DMS153 treated with DMSO at 0.1 percent for 48 hours (cell line): ENCODE data around the gene SLC16A6.
"Not testable (repeated sequence)": the region's sequence is repeated elsewhere in the genome, so short reads cannot be mapped to it uniquely, and the experiment has no call there.

Experiments
- DNase-seq: peaks from one replicate; lab custom pipeline; 2025; ENCODE audit not compliant: unreplicated experiment; lab: John Stamatoyannopoulos, UW

SLC16A6 gene

GRCh38 chr17:68314916-68315535 lies 24.1 kb upstream of the SLC16A6 start:
- no peak for DNase-seq

GRCh38 chr17:68310152-68310551 lies 19.2 kb upstream of the SLC16A6 start:
- no peak for DNase-seq

- DNase-seq: not testable (repeated sequence)
Observed at GRCh38 chr17:68309066-68309670, 18.2 kb upstream of the SLC16A6 start.

- not testable (repeated sequence) for DNase-seq
Observed at GRCh38 chr17:68308486-68308885, 17.6 kb upstream of the SLC16A6 start.

- DNase-seq: no peak
Observed at GRCh38 chr17:68307443-68307842, 16.5 kb upstream of the SLC16A6 start.

GRCh38 chr17:68306819-68307218 lies 15.9 kb upstream of the SLC16A6 start:
- DNase-seq: no peak

GRCh38 chr17:68305142-68305541 lies 14.2 kb upstream of the SLC16A6 start:
- DNase-seq: no peak

GRCh38 chr17:68304706-68305105 lies 13.8 kb upstream of the SLC16A6 start:
- no peak for DNase-seq

- DNase-seq: no peak
Observed at GRCh38 chr17:68302666-68303065, 11.7 kb upstream of the SLC16A6 start.

GRCh38 chr17:68302066-68302564 lies 11.2 kb upstream of the SLC16A6 start:
- DNase-seq: no peak

- DNase-seq: no peak
Observed at GRCh38 chr17:68301438-68301959, 10.6 kb upstream of the SLC16A6 start.

GRCh38 chr17:68299817-68300216 lies 8.9 kb upstream of the SLC16A6 start:
- DNase-seq: no peak

- DNase-seq: no peak
Observed at GRCh38 chr17:68298601-68299000, 7.7 kb upstream of the SLC16A6 start.

GRCh38 chr17:68297195-68297594 lies 6.3 kb upstream of the SLC16A6 start:
- DNase-seq: no peak

GRCh38 chr17:68296217-68297191 lies 5.6 kb upstream of the SLC16A6 start:
- no peak for DNase-seq

GRCh38 chr17:68295086-68295485 lies 4.2 kb upstream of the SLC16A6 start:
- no peak for DNase-seq

GRCh38 chr17:68294617-68295016 lies 3.7 kb upstream of the SLC16A6 start:
- no peak for DNase-seq

- DNase-seq: no peak
Observed at GRCh38 chr17:68294196-68294555, 3.2 kb upstream of the SLC16A6 start.

GRCh38 chr17:68293490-68294195 lies 2.7 kb upstream of the SLC16A6 start:
- no peak for DNase-seq

GRCh38 chr17:68292689-68293040 lies 1.7 kb upstream of the SLC16A6 start:
- no peak for DNase-seq
